ENCODE measurements around the gene LNP1. TPM values are rescaled to one million over a fixed set of nuclear protein-coding genes. Genes with fewer than 3 reads are reported as not detected.

The LNP1 gene
- polyA plus RNA-seq, 3 donors, result 1.2 to 5.1 (median 1.3) TPM

- 85 to 97% (median 87%) methylated on average over 1 of the region's 1 CpG for WGBS, 3 donors
- no peak overlapping the region for H3K27ac ChIP-seq (ENCODE audit: low read depth, low read length)
Measured at GRCh38 chr3:100503448-100503847, 102.1 kb downstream of the LNP1 start.

Other genes starting within 250 kb of the LNP1 start
- gene TBC1D23, start 140.5 kb upstream of the LNP1 start, polyA plus RNA-seq, result 10 to 100 TPM; 11.1 to 29.0 (median 13.5) TPM
- 10 to 100 TPM; 15.5 to 49.0 (median 30.1) TPM for gene NIT2, start 66.8 kb upstream of the LNP1 start, polyA plus RNA-seq
- gene TOMM70, start 450 bp upstream of the LNP1 start, polyA plus RNA-seq, result 10 to 100 TPM; 17.3 to 27.0 (median 23.5) TPM
- 10 to 100 TPM; 18.1 to 41.6 (median 18.2) TPM for gene TMEM45A, start 91.1 kb downstream of the LNP1 start, polyA plus RNA-seq
- not detected for gene ADGRG7, start 208.1 kb downstream of the LNP1 start, polyA plus RNA-seq